Sigmoid colon (tissue), 4 donors: Measurements from ENCODE around the gene WNT3.

Source experiments
- CTCF ChIP-seq, 4 experiments: fragments of 450-650 bp in 3 of 4; fragments of 200-600 bp in 1 of 4; IDR thresholded peaks; one replicate each; pipeline ENCODE4 v1.5.1; 2016 to 2019; ENCODE audit warnings: antibody characterized with exemption in 4 of 4, mild to moderate bottlenecking in 3 of 4, moderate library complexity in 2 of 4
- POLR2A ChIP-seq, 2 donors: fragments of 450-650 bp; IDR thresholded peaks; one replicate each; pipeline ENCODE4 v1.6.1; 2016; ENCODE audit warnings: antibody characterized with exemption in 2 of 2, mild to moderate bottlenecking in 2 of 2, moderate library complexity in 2 of 2
- POLR2AphosphoS5 ChIP-seq, 4 donors: sonication (generic); formaldehyde crosslinking; IDR thresholded peaks; one replicate each; pipeline ENCODE4 v1.6.1; 2017; ENCODE audit warnings: antibody characterized with exemption in 4 of 4

- TF ChIP-seq CTCF (IDR thresholded peaks at IDR 0.05) (no peak), POLR2AphosphoS5 (IDR thresholded peaks at IDR 0.05) (no peak), POLR2A (IDR thresholded peaks at IDR 0.05) (no peak)
Observed at GRCh38 chr17:46832331-46832821, 13.9 kb upstream of the WNT3 start.
